WTC11 (cell line): ENCODE results near the gene SETD7. TPM values are rescaled to one million over a fixed set of nuclear protein-coding genes. Genes with fewer than 3 reads are reported as not detected.
"Not testable (repeated sequence)": the region's sequence is repeated elsewhere in the genome, so short reads cannot be mapped to it uniquely, and the experiment has no call there.

ENCODE experiments used
- ATAC-seq: fragments of 200-7000 bp; cut with Tn5 transposase; 2 replicates; pipeline ENCODE4 v1.10.0; 2021; ENCODE audit warnings: mild to moderate bottlenecking, moderate library complexity
- CTCF ChIA-PET: fragments of 300-600 bp; sonication (Branson Sonifier 250); formaldehyde crosslinking; loops from one replicate; lab custom pipeline; 2021; ENCODE audit warnings: antibody characterized with exemption; lab: Charles Lee
- POLR2A ChIA-PET: fragments of 350-600 bp; sonication (Branson Sonifier 250); formaldehyde crosslinking; loops from one replicate; lab custom pipeline; 2021; ENCODE audit warnings: antibody characterized with exemption; lab: Charles Lee
- DNase-seq: peaks from one replicate; pipeline ENCODE4 v3.0.0; 2021; ENCODE audit warnings: low spot score
- H3K27ac Mint-ChIP-seq: 2 replicates; pipeline ENCODE4 v1.8.0; 2021; ENCODE audit warnings: mixed read lengths
- H3K27me3 Mint-ChIP-seq: 2 replicates; pipeline ENCODE4 v1.8.0; 2021; ENCODE audit warnings: low read depth, mild to moderate bottlenecking, moderate library complexity, mixed read lengths
- H3K36me3 Mint-ChIP-seq: 2 replicates; pipeline ENCODE4 v1.8.0; 2021; ENCODE audit warnings: mixed read lengths
- H3K4me1 Mint-ChIP-seq: 2 replicates; pipeline ENCODE4 v1.8.0; 2022; ENCODE audit warnings: mixed read lengths
- H3K4me3 Mint-ChIP-seq: 2 replicates; pipeline ENCODE4 v1.8.0; 2021; ENCODE audit warnings: mild to moderate bottlenecking, moderate library complexity, mixed read lengths
- H3K9me3 Mint-ChIP-seq: 2 replicates; pipeline ENCODE4 v1.8.0; 2021; ENCODE audit warnings: mixed read lengths
- ATF1 ChIP-seq: sonication (generic); formaldehyde crosslinking; IDR thresholded peaks from 2 replicates; pipeline ENCODE4 v1.8.1; 2023; ENCODE audit warnings: mild to moderate bottlenecking, moderate library complexity, missing genetic modification reagents
- E2F5 ChIP-seq: sonication (generic); formaldehyde crosslinking; IDR thresholded peaks from 2 replicates; pipeline ENCODE4 v1.8.1; 2022; ENCODE audit warnings: mild to moderate bottlenecking, moderate library complexity, missing genetic modification reagents
- ETV6 ChIP-seq: sonication (generic); formaldehyde crosslinking; IDR thresholded peaks from 2 replicates; pipeline ENCODE4 v1.8.1; 2022; ENCODE audit warnings: mild to moderate bottlenecking, missing genetic modification reagents
- FOXP1 ChIP-seq: sonication (generic); formaldehyde crosslinking; IDR thresholded peaks from 2 replicates; pipeline ENCODE4 v1.8.0; 2022; ENCODE audit warnings: missing genetic modification reagents, mild to moderate bottlenecking, moderate library complexity, borderline replicate concordance
- GTF2I ChIP-seq: fragments of 250-450 bp; sonication (Bioruptor Pico); conservative IDR thresholded peaks from 2 replicates; pipeline ENCODE4 v1.4.0; 2021; ENCODE audit warnings: mild to moderate bottlenecking
- NR3C1 ChIP-seq: sonication (generic); formaldehyde crosslinking; conservative IDR thresholded peaks from 2 replicates; pipeline ENCODE4 v1.8.1; 2023; ENCODE audit warnings: low read depth, mild to moderate bottlenecking, missing genetic modification reagents
- PRDM15 ChIP-seq: sonication (generic); formaldehyde crosslinking; IDR thresholded peaks from 2 replicates; pipeline ENCODE4 v1.8.0; 2022; ENCODE audit warnings: missing genetic modification reagents
- RORB ChIP-seq: fragments of 250-450 bp; sonication (Bioruptor Pico); IDR thresholded peaks from 2 replicates; pipeline ENCODE4 v1.9.0; 2021; ENCODE audit warnings: mild to moderate bottlenecking
- SMAD3 ChIP-seq: sonication (generic); formaldehyde crosslinking; IDR thresholded peaks from 2 replicates; pipeline ENCODE4 v1.8.0; 2022; ENCODE audit warnings: missing genetic modification reagents, mild to moderate bottlenecking, borderline replicate concordance
- SP1 ChIP-seq: sonication (generic); formaldehyde crosslinking; conservative IDR thresholded peaks from 2 replicates; pipeline ENCODE4 v1.8.1; 2022; ENCODE audit warnings: missing genetic modification reagents
- USF1 ChIP-seq: sonication (generic); formaldehyde crosslinking; IDR thresholded peaks from 2 replicates; pipeline ENCODE4 v1.8.0; 2022; ENCODE audit warnings: mild to moderate bottlenecking, missing genetic modification reagents
- ZBTB21 ChIP-seq: sonication (generic); formaldehyde crosslinking; IDR thresholded peaks from 2 replicates; pipeline ENCODE4 v1.8.1; 2023; ENCODE audit warnings: mild to moderate bottlenecking, missing genetic modification reagents, borderline replicate concordance
- ZBTB43 ChIP-seq: sonication (generic); formaldehyde crosslinking; IDR thresholded peaks from 2 replicates; pipeline ENCODE4 v1.8.1; 2023; ENCODE audit warnings: mild to moderate bottlenecking, missing genetic modification reagents
- ZNF232 ChIP-seq: sonication (generic); formaldehyde crosslinking; IDR thresholded peaks from 2 replicates; pipeline ENCODE4 v1.8.0; 2022; ENCODE audit warnings: mild to moderate bottlenecking, missing genetic modification reagents
- ZNF263 ChIP-seq: sonication (generic); formaldehyde crosslinking; IDR thresholded peaks from 2 replicates; pipeline ENCODE4 v1.8.1; 2022; ENCODE audit warnings: low read depth, mild to moderate bottlenecking, moderate library complexity, missing genetic modification reagents
- ZNF512 ChIP-seq: sonication (generic); formaldehyde crosslinking; IDR thresholded peaks from 2 replicates; pipeline ENCODE4 v1.8.1; 2022; ENCODE audit warnings: missing genetic modification reagents, borderline replicate concordance
- total RNA-seq: library from RNA; stranded (reverse); gene quantifications from 3 replicates; pipeline ENCODE4 v1.2.3, GENCODE V29; 2021
- TF ChIP-seq, protein P1 (sequence below): sonication (generic); formaldehyde crosslinking; IDR thresholded peaks from 2 replicates; pipeline ENCODE4 v1.8.1; 2022; ENCODE audit warnings: low read depth, mild to moderate bottlenecking, moderate library complexity, missing genetic modification reagents, borderline replicate concordance
- TF ChIP-seq, protein P2 (sequence below): sonication (generic); formaldehyde crosslinking; IDR thresholded peaks from 2 replicates; pipeline ENCODE4 v1.8.0; 2022; ENCODE audit warnings: mild to moderate bottlenecking, missing genetic modification reagents

SETD7 gene
- total RNA-seq, 1 experiment from 2014 or later = 5.6 TPM

GRCh38 chr4:139450586-139450985, 105.4 kb downstream of the SETD7 start:
- Mint-ChIP-seq H3K27ac (no peak overlapping the region), H3K27me3 (no peaks in the 10 kb centered on the region; the same call in 1 of the 2 replicates), H3K36me3 (peaks cover 6% of the 10 kb centered on the region; the same call in 1 of the 2 replicates)
- TF ChIP-seq, protein P1, sequence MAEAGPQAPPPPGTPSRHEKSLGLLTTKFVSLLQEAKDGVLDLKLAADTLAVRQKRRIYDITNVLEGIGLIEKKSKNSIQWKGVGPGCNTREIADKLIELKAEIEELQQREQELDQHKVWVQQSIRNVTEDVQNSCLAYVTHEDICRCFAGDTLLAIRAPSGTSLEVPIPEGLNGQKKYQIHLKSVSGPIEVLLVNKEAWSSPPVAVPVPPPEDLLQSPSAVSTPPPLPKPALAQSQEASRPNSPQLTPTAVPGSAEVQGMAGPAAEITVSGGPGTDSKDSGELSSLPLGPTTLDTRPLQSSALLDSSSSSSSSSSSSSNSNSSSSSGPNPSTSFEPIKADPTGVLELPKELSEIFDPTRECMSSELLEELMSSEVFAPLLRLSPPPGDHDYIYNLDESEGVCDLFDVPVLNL (CRISPR knock-in tag) = no peak
- TF ChIP-seq GTF2I (no peak), SMAD3 (CRISPR knock-in tag) (no peak), PRDM15 (CRISPR knock-in tag) (no peak), ZNF512 (CRISPR knock-in tag) (no peak), USF1 (CRISPR knock-in tag) (no peak), ATF1 (CRISPR knock-in tag) (no peak), E2F5 (CRISPR knock-in tag) (no peak), ZNF263 (CRISPR knock-in tag) (no peak), ETV6 (CRISPR knock-in tag) (no peak), NR3C1 (CRISPR knock-in tag) (no peak), FOXP1 (no peak), ZBTB43 (CRISPR knock-in tag) (no peak), ZNF232 (no peak), RORB (no peak), SP1 (CRISPR knock-in tag) (no peak), ZBTB21 (no peak)
- TF ChIP-seq, protein P2, sequence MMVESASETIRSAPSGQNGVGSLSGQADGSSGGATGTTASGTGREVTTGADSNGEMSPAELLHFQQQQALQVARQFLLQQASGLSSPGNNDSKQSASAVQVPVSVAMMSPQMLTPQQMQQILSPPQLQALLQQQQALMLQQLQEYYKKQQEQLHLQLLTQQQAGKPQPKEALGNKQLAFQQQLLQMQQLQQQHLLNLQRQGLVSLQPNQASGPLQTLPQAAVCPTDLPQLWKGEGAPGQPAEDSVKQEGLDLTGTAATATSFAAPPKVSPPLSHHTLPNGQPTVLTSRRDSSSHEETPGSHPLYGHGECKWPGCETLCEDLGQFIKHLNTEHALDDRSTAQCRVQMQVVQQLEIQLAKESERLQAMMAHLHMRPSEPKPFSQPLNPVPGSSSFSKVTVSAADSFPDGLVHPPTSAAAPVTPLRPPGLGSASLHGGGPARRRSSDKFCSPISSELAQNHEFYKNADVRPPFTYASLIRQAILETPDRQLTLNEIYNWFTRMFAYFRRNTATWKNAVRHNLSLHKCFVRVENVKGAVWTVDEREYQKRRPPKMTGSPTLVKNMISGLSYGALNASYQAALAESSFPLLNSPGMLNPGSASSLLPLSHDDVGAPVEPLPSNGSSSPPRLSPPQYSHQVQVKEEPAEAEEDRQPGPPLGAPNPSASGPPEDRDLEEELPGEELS (CRISPR knock-in tag) = no peak
- TF ChIP-seq, all 79 proteins: peak for 0
- POLR2A ChIA-PET = no interaction called here
- CTCF ChIA-PET = interaction anchor here (0.6 kb wide), 1 partner anchor 33 kb away, joined by 3 read pairs; no protein-coding TSS in a partner anchor
- DNase-seq (no peak), ATAC-seq (no peak)
- H3K9me3 Mint-ChIP-seq = peaks cover 13% of the 10 kb centered on the region
- peaks cover 27% of the 10 kb centered on the region for H3K4me1 Mint-ChIP-seq
- H3K4me3 Mint-ChIP-seq = no peak overlapping the region

DNA sequence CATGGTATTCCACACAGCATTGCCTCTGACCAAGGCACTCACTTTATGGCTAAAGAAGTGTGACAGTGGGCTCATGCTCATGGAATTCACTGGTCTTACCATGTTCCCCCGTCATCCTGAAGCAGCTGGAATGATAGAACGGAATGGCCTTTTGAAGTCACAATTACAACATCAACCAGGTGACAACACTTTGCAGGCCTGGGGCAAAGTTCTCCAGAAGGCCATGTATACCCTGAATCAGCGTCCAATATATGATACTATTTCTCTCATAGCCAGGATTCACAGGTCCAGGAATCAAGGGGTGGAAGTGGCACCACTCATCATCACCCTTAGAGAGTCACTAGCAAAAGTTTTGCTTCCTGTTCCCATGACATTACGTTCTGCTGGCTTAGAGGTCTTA, 108.9 kb downstream of the SETD7 start:
- H3K4me1 Mint-ChIP-seq, H3K27me3 Mint-ChIP-seq, H3K27ac Mint-ChIP-seq, H3K36me3 Mint-ChIP-seq, DNase-seq, POLR2A ChIA-PET, CTCF ChIA-PET, H3K4me3 Mint-ChIP-seq, ATAC-seq: not testable (repeated sequence)
- peaks cover 13% of the 10 kb centered on the region for H3K9me3 Mint-ChIP-seq
